HCT116 (cell line): ENCODE measurements around the gene ISM1.

ENCODE experiments used
- EGR1 ChIP-seq: IDR thresholded peaks from 2 replicates; pipeline ENCODE4 v1.6.1; 2012; ENCODE audit warnings: low read depth
- ELF1 ChIP-seq: IDR thresholded peaks from 2 replicates; pipeline ENCODE4 v1.6.1; 2012; ENCODE audit warnings: low read depth, borderline replicate concordance
- EZH2 ChIP-seq: fragments of 200-600 bp; sonication (generic); IDR thresholded peaks from 2 replicates; pipeline ENCODE4 v1.6.1; 2017; ENCODE audit warnings: antibody characterized with exemption, mixed run types
- TF ChIP-seq, protein P1 (sequence below), 3 experiments: fragments of 200-600 bp in 1 of 3; sonication (generic) in 1 of 3; IDR thresholded peaks in 2 of 3; conservative IDR thresholded peaks in 1 of 3; 2 replicates each; pipeline ENCODE4 v1.5.1; 2012 to 2017; ENCODE audit warnings: low read depth in 2 of 3, low read length in 2 of 3, antibody characterized with exemption in 1 of 3, borderline replicate concordance in 1 of 3, control low read depth in 1 of 3, mild to moderate bottlenecking in 1 of 3, mixed read lengths in 1 of 3, mixed run types in 1 of 3, moderate library complexity in 1 of 3; ENCODE audit not compliant: insufficient read depth in 1 of 3

DNA sequence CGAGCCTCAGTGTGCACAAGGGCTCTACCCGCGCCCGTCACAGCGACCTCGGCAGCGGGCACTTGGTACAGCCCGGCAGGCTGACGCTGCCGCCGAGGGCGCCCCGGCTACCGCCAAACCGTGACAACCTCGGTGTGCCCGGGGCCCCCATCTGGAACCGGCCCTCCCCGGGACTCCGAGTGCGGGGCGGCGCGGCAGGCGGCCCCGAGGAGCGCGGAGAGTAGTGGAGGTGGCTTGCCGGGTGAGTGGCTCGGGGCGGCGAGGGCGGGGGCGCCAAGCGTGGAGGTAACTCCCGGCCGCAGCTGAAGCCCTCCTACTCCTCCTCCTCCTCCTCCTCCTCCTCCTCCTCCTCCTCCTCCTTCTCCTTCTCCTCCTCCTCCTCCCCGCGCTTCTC lies at the start of gene ISM1:
- TF ChIP-seq, protein P1, sequence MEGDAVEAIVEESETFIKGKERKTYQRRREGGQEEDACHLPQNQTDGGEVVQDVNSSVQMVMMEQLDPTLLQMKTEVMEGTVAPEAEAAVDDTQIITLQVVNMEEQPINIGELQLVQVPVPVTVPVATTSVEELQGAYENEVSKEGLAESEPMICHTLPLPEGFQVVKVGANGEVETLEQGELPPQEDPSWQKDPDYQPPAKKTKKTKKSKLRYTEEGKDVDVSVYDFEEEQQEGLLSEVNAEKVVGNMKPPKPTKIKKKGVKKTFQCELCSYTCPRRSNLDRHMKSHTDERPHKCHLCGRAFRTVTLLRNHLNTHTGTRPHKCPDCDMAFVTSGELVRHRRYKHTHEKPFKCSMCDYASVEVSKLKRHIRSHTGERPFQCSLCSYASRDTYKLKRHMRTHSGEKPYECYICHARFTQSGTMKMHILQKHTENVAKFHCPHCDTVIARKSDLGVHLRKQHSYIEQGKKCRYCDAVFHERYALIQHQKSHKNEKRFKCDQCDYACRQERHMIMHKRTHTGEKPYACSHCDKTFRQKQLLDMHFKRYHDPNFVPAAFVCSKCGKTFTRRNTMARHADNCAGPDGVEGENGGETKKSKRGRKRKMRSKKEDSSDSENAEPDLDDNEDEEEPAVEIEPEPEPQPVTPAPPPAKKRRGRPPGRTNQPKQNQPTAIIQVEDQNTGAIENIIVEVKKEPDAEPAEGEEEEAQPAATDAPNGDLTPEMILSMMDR (IDR thresholded peaks at IDR 0.05 in 2 of 3, conservative IDR thresholded peaks at IDR 0.05 in 1 of 3; ENCODE audit: borderline replicate concordance in 1 of 3, insufficient read depth in 1 of 3, low read depth in 2 of 3, low read length in 2 of 3) = no peak
- TF ChIP-seq EZH2 (no peak), ELF1 (no peak), EGR1 (no peak)
